ENCODE data around the gene LHFPL2.

Gene LHFPL2

DNA sequence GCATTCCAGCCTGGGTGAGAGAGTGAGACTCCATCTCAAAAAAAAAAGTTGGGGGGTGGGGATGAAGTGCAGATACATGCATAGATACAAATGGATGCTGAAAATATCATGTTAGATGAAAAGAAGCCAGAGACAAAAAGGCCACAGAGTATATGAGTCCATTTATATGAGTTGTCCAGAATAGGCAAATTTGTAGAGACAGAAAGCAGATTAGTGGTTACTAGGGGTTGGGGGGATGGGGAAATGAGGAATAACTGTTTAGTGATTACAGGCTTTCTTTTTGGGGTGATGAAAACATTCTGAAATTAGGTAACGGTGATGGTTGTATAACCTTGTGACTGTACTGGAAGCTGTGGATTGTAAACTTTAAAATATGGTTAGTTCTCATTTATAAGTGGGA is 13.8 kb upstream of the LHFPL2 start:
- no peak for DNase-seq (ENCODE audit: low read depth)
- TF ChIP-seq, protein P1, sequence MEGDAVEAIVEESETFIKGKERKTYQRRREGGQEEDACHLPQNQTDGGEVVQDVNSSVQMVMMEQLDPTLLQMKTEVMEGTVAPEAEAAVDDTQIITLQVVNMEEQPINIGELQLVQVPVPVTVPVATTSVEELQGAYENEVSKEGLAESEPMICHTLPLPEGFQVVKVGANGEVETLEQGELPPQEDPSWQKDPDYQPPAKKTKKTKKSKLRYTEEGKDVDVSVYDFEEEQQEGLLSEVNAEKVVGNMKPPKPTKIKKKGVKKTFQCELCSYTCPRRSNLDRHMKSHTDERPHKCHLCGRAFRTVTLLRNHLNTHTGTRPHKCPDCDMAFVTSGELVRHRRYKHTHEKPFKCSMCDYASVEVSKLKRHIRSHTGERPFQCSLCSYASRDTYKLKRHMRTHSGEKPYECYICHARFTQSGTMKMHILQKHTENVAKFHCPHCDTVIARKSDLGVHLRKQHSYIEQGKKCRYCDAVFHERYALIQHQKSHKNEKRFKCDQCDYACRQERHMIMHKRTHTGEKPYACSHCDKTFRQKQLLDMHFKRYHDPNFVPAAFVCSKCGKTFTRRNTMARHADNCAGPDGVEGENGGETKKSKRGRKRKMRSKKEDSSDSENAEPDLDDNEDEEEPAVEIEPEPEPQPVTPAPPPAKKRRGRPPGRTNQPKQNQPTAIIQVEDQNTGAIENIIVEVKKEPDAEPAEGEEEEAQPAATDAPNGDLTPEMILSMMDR (IDR thresholded peaks at IDR 0.05; ENCODE audit: low read length, missing control alignments): no peak
- H3K4me3 ChIP-seq (replicated peaks; ENCODE audit: low read depth, low read length): no peak overlapping the region

DNA sequence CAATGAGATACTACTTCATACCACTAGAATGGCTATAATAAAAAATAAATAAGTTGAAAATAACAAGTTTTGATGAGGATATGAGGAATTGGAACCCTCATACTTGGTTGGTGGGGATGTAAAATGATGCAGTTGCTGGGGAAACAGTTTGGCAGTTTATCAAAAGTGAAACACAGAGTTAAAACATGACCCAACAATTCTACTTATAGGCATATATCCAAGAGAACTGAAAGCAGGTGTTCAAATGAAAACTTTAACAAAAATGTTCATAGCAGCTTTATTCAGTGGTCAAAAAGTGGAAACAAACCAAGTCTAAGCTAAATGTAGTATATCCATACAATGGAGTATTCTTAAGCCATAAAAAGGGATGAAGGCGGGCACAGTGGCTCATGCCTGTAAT is 13.1 kb upstream of the LHFPL2 start:
- H3K4me3 ChIP-seq (replicated peaks; ENCODE audit: low read depth, low read length): no peak overlapping the region
- DNase-seq (ENCODE audit: low read depth): no peak
- TF ChIP-seq, protein P1 (IDR thresholded peaks at IDR 0.05; ENCODE audit: low read length, missing control alignments): no peak

DNA sequence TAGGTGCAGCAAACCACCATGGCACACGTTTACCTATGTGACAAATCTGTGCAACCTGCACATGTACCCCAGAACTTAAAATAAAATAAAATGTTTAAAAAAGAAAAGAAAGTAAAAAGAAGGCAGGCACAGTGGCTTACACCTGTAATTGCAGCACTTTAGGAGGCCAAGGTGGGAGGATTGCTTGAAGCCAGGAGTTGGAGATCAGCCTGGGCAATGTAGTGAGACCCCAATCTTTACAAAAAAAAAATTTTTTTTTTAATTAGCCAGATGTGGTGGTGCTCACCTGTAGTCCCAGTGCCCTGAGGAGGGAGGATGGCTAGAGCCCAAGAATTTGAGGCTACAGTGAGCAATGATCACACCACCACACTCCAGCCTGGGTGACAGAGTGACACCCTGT is 12.5 kb upstream of the LHFPL2 start:
- no peak for DNase-seq (ENCODE audit: low read depth)
- TF ChIP-seq, protein P1 (IDR thresholded peaks at IDR 0.05; ENCODE audit: low read length, missing control alignments): no peak
- H3K4me3 ChIP-seq (replicated peaks; ENCODE audit: low read depth, low read length): no peak overlapping the region

DNA sequence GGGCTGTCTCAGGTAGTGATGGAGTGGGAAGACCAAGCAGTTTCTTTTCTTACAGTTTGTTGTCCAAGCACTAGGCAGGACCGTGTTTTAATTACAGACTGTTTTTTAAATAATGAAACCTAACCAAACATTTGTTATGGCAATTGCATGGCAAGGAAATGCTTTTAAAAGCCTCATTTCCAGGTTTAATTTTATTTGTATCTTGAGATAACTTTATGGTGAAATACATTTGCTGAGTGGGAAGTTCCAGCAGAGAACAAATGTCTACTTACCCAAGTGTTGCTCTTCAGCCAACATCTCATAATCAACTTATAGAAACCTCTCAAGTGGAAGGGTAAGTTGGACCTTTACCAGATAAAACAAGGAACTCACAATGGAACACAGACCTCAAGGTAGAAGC is 11.8 kb upstream of the LHFPL2 start:
- H3K4me3 ChIP-seq (replicated peaks; ENCODE audit: low read depth, low read length): no peak overlapping the region
- no peak for DNase-seq (ENCODE audit: low read depth)
- TF ChIP-seq, protein P1 (IDR thresholded peaks at IDR 0.05; ENCODE audit: low read length, missing control alignments): no peak

DNA sequence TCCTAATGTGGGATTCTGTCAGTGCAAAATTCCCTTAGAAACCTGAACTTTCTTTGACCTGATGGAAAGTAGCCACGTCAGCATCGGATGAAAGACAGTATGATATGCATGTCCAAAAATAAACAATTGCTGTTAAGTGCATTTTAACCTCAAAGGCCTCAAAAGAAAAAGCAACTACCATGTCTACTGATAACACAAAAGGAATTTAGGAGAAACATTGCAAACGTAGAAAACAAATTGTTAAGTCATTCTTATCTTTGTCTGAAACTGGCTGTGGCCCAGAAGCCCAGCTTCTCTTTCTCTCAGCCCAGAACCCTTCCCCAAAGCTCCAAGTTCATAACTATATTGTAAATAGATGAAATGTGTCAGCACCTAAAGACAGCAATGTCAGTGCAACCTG is 11.1 kb upstream of the LHFPL2 start:
- no peak overlapping the region for H3K4me3 ChIP-seq (replicated peaks; ENCODE audit: low read depth, low read length)
- peak; percentile 81 for DNase-seq (ENCODE audit: low read depth)
- TF ChIP-seq, protein P1 (IDR thresholded peaks at IDR 0.05; ENCODE audit: low read length, missing control alignments): no peak

DNA sequence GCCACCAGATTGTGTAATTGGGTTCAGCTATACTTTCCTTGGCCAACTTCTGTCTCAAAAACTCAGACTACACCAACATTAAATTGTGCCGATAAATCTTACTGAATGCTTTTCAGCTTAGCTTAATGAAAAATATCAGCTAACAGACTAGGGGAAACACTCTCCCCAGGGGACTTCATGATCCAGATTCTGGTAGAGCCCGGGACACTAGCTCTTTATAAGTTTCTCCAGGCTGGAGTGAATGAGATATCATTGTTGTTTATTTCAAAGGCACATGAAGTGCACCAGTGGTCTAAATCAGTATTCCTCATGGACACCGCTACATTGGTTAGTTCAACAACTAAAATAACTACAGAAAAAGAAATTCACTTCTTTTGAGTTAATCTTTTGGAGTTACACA is 10.5 kb upstream of the LHFPL2 start:
- no peak overlapping the region for H3K4me3 ChIP-seq (replicated peaks; ENCODE audit: low read depth, low read length)
- DNase-seq (ENCODE audit: low read depth): no peak
- TF ChIP-seq, protein P1 (IDR thresholded peaks at IDR 0.05; ENCODE audit: low read length, missing control alignments): no peak

DNA sequence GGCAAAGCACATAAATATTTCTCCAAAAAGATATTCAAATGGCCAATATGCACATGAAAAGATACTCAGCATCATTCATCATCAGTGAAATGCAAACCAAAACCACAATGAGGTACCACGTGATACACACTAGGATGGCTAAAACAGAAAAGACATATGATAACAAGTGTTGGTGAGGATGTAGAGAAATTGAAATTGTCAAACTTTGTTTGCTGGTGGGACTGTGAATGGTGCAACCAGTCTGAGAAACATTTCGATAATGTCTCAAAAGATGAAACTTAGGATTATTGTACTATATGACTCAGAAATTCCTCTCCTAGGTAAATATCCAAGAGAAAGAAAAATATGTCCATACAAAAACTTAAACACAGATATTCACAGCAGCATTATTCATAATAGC is 8.6 kb upstream of the LHFPL2 start:
- DNase-seq (ENCODE audit: low read depth): no peak
- TF ChIP-seq, protein P1 (IDR thresholded peaks at IDR 0.05; ENCODE audit: low read length, missing control alignments): no peak
- no peak overlapping the region for H3K4me3 ChIP-seq (replicated peaks; ENCODE audit: low read depth, low read length)

Data from fibroblast of pulmonary artery (primary cell).